Fibroblast of upper back skin (primary cell): ENCODE results near the gene CCSER2.

Experiments used
- DNase-seq: peaks from one replicate; pipeline ENCODE4 v3.0.0-alpha.2; 2013

CCSER2 gene

GRCh38 chr10:84352251-84352842 is 24.0 kb downstream of the CCSER2 start:
- DNase-seq = peak; percentile 65

- DNase-seq = no peak
Observed at GRCh38 chr10:84353052-84353803, 24.8 kb downstream of the CCSER2 start.

GRCh38 chr10:84354623-84355022 is 26.2 kb downstream of the CCSER2 start:
- no peak for DNase-seq

GRCh38 chr10:84355106-84355505 is 26.7 kb downstream of the CCSER2 start:
- no peak for DNase-seq

GRCh38 chr10:84356928-84357327 is 28.5 kb downstream of the CCSER2 start:
- peak; percentile 8 for DNase-seq

- DNase-seq = no peak
Observed at GRCh38 chr10:84358743-84359142, 30.4 kb downstream of the CCSER2 start.

- peak; percentile 20 for DNase-seq
Observed at GRCh38 chr10:84360637-84361365, 32.4 kb downstream of the CCSER2 start.

GRCh38 chr10:84365335-84365881 is 37.0 kb downstream of the CCSER2 start:
- no peak for DNase-seq

GRCh38 chr10:84366041-84366440 is 37.7 kb downstream of the CCSER2 start:
- DNase-seq = no peak

- DNase-seq = no peak
Observed at GRCh38 chr10:84367256-84367655, 38.9 kb downstream of the CCSER2 start.

- no peak for DNase-seq
Observed at GRCh38 chr10:84368828-84369227, 40.4 kb downstream of the CCSER2 start.

- DNase-seq = no peak
Observed at GRCh38 chr10:84370283-84370682, 41.9 kb downstream of the CCSER2 start.

GRCh38 chr10:84371944-84372343 is 43.6 kb downstream of the CCSER2 start:
- no peak for DNase-seq

- DNase-seq = no peak
Observed at GRCh38 chr10:84373000-84373399, 44.6 kb downstream of the CCSER2 start.

GRCh38 chr10:84374455-84374854 is 46.1 kb downstream of the CCSER2 start:
- DNase-seq = no peak

- peak; percentile 58 for DNase-seq
Observed at GRCh38 chr10:84375011-84375410, 46.6 kb downstream of the CCSER2 start.

- DNase-seq = no peak
Observed at GRCh38 chr10:84375881-84376280, 47.5 kb downstream of the CCSER2 start.

GRCh38 chr10:84388148-84388547 is 59.8 kb downstream of the CCSER2 start:
- no peak for DNase-seq

- DNase-seq = no peak
Observed at GRCh38 chr10:84390364-84390763, 62.0 kb downstream of the CCSER2 start.

- DNase-seq = peak; percentile 8
Observed at GRCh38 chr10:84391326-84391725, 62.9 kb downstream of the CCSER2 start.

GRCh38 chr10:84392181-84392580 is 63.8 kb downstream of the CCSER2 start:
- no peak for DNase-seq

GRCh38 chr10:84395581-84395980 is 67.2 kb downstream of the CCSER2 start:
- no peak for DNase-seq

GRCh38 chr10:84397735-84398144 is 69.4 kb downstream of the CCSER2 start:
- DNase-seq = no peak

- no peak for DNase-seq
Observed at GRCh38 chr10:84398696-84399095, 70.3 kb downstream of the CCSER2 start.
